Activated CD4-positive, alpha-beta memory T cell treated with anti-CD3 and anti-CD28 coated beads for 36 hours (primary cell): ENCODE data around the gene BASP1. TPM values are rescaled to one million over a fixed set of nuclear protein-coding genes. Genes with fewer than 3 reads are reported as not detected.

ENCODE experiments used
- CTCF ChIA-PET: fragments of 350-600 bp; sonication (Branson Sonifier 250); formaldehyde crosslinking; loops from one replicate; lab custom pipeline; 2021; ENCODE audit warnings: antibody characterized with exemption, inconsistent platforms; lab: Charles Lee
- POLR2A ChIA-PET: fragments of 350-600 bp; sonication (Branson Sonifier 250); formaldehyde crosslinking; loops from one replicate; lab custom pipeline; 2021; ENCODE audit warnings: antibody characterized with exemption; lab: Charles Lee
- DNase-seq: peaks from one replicate; pipeline ENCODE4 v3.0.0-alpha.2; 2020
- H3K27ac Mint-ChIP-seq: one replicate; pipeline ENCODE4 v1.8.0; 2021; ENCODE audit warnings: mixed read lengths
- H3K27me3 Mint-ChIP-seq: one replicate; pipeline ENCODE4 v1.8.0; 2021; ENCODE audit warnings: mixed read lengths
- H3K36me3 Mint-ChIP-seq: one replicate; pipeline ENCODE4 v1.8.0; 2021; ENCODE audit warnings: mixed read lengths
- H3K4me1 Mint-ChIP-seq: one replicate; pipeline ENCODE4 v1.8.0; 2021; ENCODE audit warnings: low read depth, mixed read lengths
- H3K4me3 Mint-ChIP-seq: one replicate; pipeline ENCODE4 v1.8.0; 2021; ENCODE audit warnings: mild to moderate bottlenecking, mixed read lengths
- H3K9me3 Mint-ChIP-seq: one replicate; pipeline ENCODE4 v1.8.0; 2021; ENCODE audit warnings: mixed read lengths
- intact Hi-C: fragments of 100-400 bp; cut with micrococcal nuclease; formaldehyde crosslinking; loops from one replicate; pipeline ENCODE4 v1.15.1; 2023
- total RNA-seq, 2 experiments: library from RNA; stranded (reverse); gene quantifications; one replicate each; pipeline ENCODE4 v1.2.3, GENCODE V29; 2021

Gene BASP1
- total RNA-seq: under 1 TPM; 0.27 to 0.48 TPM

- peak; percentile 34 for DNase-seq
- peaks cover 42% of the 10 kb centered on the region for H3K27me3 Mint-ChIP-seq
- ChIA-PET POLR2A (no interaction called here), CTCF (no interaction called here)
- peaks cover 11% of the 10 kb centered on the region for H3K4me1 Mint-ChIP-seq
- peak within 1 kb of the TSS; percentile 43 for H3K4me3 Mint-ChIP-seq
- peaks cover 2% of the 10 kb centered on the region for H3K36me3 Mint-ChIP-seq
- intact Hi-C loops: no loop called here
- no peak within 1 kb of the TSS for H3K27ac Mint-ChIP-seq
- no peaks in the 10 kb centered on the region for H3K9me3 Mint-ChIP-seq
Measured at GRCh38 chr5:17217493-17218352, at the start of gene BASP1. TSS of gene BASP1 (plus strand) at chr5:17217631. CDS start at chr5:17275217, 57,586 bp downstream.

DNA sequence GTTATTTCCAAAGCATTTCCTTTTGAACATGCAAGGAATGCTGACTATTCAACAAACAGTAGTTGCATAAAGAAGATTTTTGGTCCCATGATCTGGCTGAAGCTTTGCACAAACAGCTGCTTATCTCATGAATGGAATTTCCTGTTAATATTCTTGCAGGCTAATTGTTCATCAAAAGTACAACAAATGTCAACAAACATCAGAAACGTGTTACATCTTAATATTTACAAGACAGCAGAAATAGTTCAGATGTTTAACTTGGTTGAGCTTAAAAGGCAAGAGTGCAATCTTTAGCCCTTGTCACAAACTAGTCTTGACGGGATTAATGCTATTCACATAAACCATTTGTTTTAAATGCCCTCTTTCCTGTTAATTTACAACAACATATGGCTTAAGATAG is 47.9 kb upstream of the BASP1 start:
- no peak for DNase-seq
- H3K4me1 Mint-ChIP-seq: no peaks in the 10 kb centered on the region
- intact Hi-C loops: no loop called here
- POLR2A ChIA-PET: no interaction called here
- no peaks in the 10 kb centered on the region for H3K9me3 Mint-ChIP-seq
- CTCF ChIA-PET: no interaction called here
- peaks cover 2% of the 10 kb centered on the region for H3K27me3 Mint-ChIP-seq
- H3K27ac Mint-ChIP-seq: no peak overlapping the region
- no peak overlapping the region for H3K4me3 Mint-ChIP-seq
- no peaks in the 10 kb centered on the region for H3K36me3 Mint-ChIP-seq

DNA sequence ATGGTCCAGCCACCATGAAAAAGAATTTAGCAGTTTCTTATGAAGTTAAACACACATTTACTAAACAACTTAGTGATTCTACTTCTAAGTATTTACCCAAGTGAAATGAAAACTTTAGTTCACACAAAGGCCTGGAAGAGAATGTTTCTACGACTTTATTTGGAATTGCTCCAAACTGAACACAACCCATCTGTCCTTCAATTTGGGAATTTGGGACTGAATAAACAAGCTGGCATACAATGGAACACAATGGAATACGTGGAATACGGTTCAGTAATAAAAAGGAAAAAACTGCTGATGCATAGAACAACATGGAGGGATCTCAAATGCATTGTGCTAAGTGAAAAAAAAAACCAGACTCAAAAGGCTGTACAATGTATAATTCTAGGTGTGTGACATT is 44.6 kb upstream of the BASP1 start:
- intact Hi-C loops: no loop called here
- H3K36me3 Mint-ChIP-seq: no peaks in the 10 kb centered on the region
- no peaks in the 10 kb centered on the region for H3K9me3 Mint-ChIP-seq
- H3K4me3 Mint-ChIP-seq: no peak overlapping the region
- no peaks in the 10 kb centered on the region for H3K4me1 Mint-ChIP-seq
- CTCF ChIA-PET: no interaction called here
- POLR2A ChIA-PET: no interaction called here
- peaks cover 2% of the 10 kb centered on the region for H3K27me3 Mint-ChIP-seq
- H3K27ac Mint-ChIP-seq: no peak overlapping the region
- no peak for DNase-seq

GRCh38 chr5:17174965-17175364 is 42.5 kb upstream of the BASP1 start:
- H3K27me3 Mint-ChIP-seq: peaks cover 4% of the 10 kb centered on the region
- H3K9me3 Mint-ChIP-seq: no peaks in the 10 kb centered on the region
- intact Hi-C loops: no loop called here
- ChIA-PET POLR2A (no interaction called here), CTCF (no interaction called here)
- DNase-seq: no peak
- no peaks in the 10 kb centered on the region for H3K4me1 Mint-ChIP-seq
- no peak overlapping the region for H3K4me3 Mint-ChIP-seq
- no peak overlapping the region for H3K27ac Mint-ChIP-seq
- no peaks in the 10 kb centered on the region for H3K36me3 Mint-ChIP-seq

- no peak for DNase-seq
- no peak overlapping the region for H3K27ac Mint-ChIP-seq
- no peak overlapping the region for H3K4me3 Mint-ChIP-seq
- intact Hi-C loops: no loop called here
- no peaks in the 10 kb centered on the region for H3K9me3 Mint-ChIP-seq
- H3K36me3 Mint-ChIP-seq: no peaks in the 10 kb centered on the region
- peaks cover 4% of the 10 kb centered on the region for H3K27me3 Mint-ChIP-seq
- ChIA-PET POLR2A (interaction anchor here (0.5 kb wide), 1 partner anchor 244 kb away, joined by 3 read pairs; no protein-coding TSS in a partner anchor), CTCF (interaction anchor here (2.7 kb wide), 1 partner anchor 13 kb away, joined by 14 read pairs; no protein-coding TSS in a partner anchor)
- H3K4me1 Mint-ChIP-seq: peaks cover 2% of the 10 kb centered on the region
Measured at GRCh38 chr5:17177501-17178372, 39.7 kb upstream of the BASP1 start.

GRCh38 chr5:17178373-17178675 is 39.1 kb upstream of the BASP1 start:
- POLR2A ChIA-PET: no interaction called here
- CTCF ChIA-PET: interaction anchor here (2.7 kb wide), 1 partner anchor 12 kb away, joined by 14 read pairs; no protein-coding TSS in a partner anchor
- Mint-ChIP-seq H3K4me3 (no peak overlapping the region), H3K27me3 (peaks cover 4% of the 10 kb centered on the region), H3K27ac (no peak overlapping the region), H3K4me1 (peaks cover 2% of the 10 kb centered on the region), H3K36me3 (no peaks in the 10 kb centered on the region), H3K9me3 (no peaks in the 10 kb centered on the region)
- intact Hi-C loops: no loop called here
- DNase-seq: no peak

- CTCF ChIA-PET: interaction anchor here (0.8 to 1.5 kb wide), 2 partner anchors 9 to 389 kb away, joined by 3 to 7 read pairs; no protein-coding TSS in a partner anchor
- Mint-ChIP-seq H3K27ac (no peak overlapping the region), H3K27me3 (peaks cover 3% of the 10 kb centered on the region), H3K4me1 (peaks cover 2% of the 10 kb centered on the region), H3K9me3 (no peaks in the 10 kb centered on the region), H3K4me3 (no peak overlapping the region), H3K36me3 (no peaks in the 10 kb centered on the region)
- POLR2A ChIA-PET: no interaction called here
- DNase-seq: no peak
- intact Hi-C loops: loop anchor here (2.0 to 5.0 kb wide), 2 partner anchors 244 to 553 kb away; partner anchors contain the start of gene MYO10
Measured at GRCh38 chr5:17180330-17180843, 37.0 kb upstream of the BASP1 start.

- no peaks in the 10 kb centered on the region for H3K36me3 Mint-ChIP-seq
- H3K9me3 Mint-ChIP-seq: no peaks in the 10 kb centered on the region
- H3K27me3 Mint-ChIP-seq: peaks cover 3% of the 10 kb centered on the region
- intact Hi-C loops: loop anchor here (1.0 to 5.0 kb wide), 3 partner anchors 244 to 554 kb away; partner anchors contain the start of gene MYO10
- ChIA-PET CTCF (interaction anchor here (0.7 to 1.5 kb wide), 3 partner anchors 8 to 390 kb away, joined by 3 to 7 read pairs (median 3); no protein-coding TSS in a partner anchor), POLR2A (no interaction called here)
- H3K27ac Mint-ChIP-seq: peak overlapping the region; percentile 44
- DNase-seq: peak; percentile 31
- H3K4me1 Mint-ChIP-seq: peaks cover 2% of the 10 kb centered on the region
- H3K4me3 Mint-ChIP-seq: no peak overlapping the region
Measured at GRCh38 chr5:17180864-17181723, 36.3 kb upstream of the BASP1 start.

- H3K4me3 Mint-ChIP-seq: no peak overlapping the region
- POLR2A ChIA-PET: no interaction called here
- H3K4me1 Mint-ChIP-seq: peaks cover 2% of the 10 kb centered on the region
- DNase-seq: peak; percentile 22
- intact Hi-C loops: loop anchor here (5.0 kb wide), 1 partner anchor 555 kb away; no protein-coding TSS in a partner anchor
- peaks cover 3% of the 10 kb centered on the region for H3K27me3 Mint-ChIP-seq
- H3K36me3 Mint-ChIP-seq: no peaks in the 10 kb centered on the region
- no peak overlapping the region for H3K27ac Mint-ChIP-seq
- CTCF ChIA-PET: no interaction called here
- no peaks in the 10 kb centered on the region for H3K9me3 Mint-ChIP-seq
Measured at GRCh38 chr5:17182494-17182893, 34.9 kb upstream of the BASP1 start.

DNA sequence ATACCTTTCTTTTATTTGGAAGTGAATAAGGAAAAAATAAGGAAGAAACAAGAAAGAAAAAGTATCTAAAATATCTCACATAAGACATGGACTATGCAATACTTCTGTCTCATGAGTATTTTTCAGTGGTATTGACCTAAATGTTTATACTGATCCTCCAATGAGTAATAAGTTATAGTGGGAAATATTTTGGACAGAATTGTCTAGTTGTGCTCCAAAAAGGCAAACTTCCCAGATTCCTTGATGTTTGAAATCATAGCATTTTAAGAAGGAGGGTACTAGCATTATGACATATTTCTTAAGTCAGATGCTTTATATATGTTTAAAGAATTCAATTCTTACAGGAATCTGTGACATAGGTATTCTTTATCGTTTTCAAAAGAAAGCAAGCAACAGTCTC is 34.5 kb upstream of the BASP1 start:
- POLR2A ChIA-PET: no interaction called here
- Mint-ChIP-seq H3K36me3 (no peaks in the 10 kb centered on the region), H3K27ac (no peak overlapping the region), H3K9me3 (no peaks in the 10 kb centered on the region), H3K27me3 (peaks cover 3% of the 10 kb centered on the region), H3K4me1 (peaks cover 2% of the 10 kb centered on the region), H3K4me3 (no peak overlapping the region)
- CTCF ChIA-PET: no interaction called here
- intact Hi-C loops: loop anchor here (5.0 kb wide), 1 partner anchor 556 kb away; no protein-coding TSS in a partner anchor
- no peak for DNase-seq

- Mint-ChIP-seq H3K27me3 (peaks cover 3% of the 10 kb centered on the region), H3K4me1 (peaks cover 2% of the 10 kb centered on the region), H3K4me3 (no peak overlapping the region), H3K9me3 (no peaks in the 10 kb centered on the region), H3K36me3 (no peaks in the 10 kb centered on the region), H3K27ac (no peak overlapping the region)
- CTCF ChIA-PET: no interaction called here
- intact Hi-C loops: loop anchor here (5.0 kb wide), 1 partner anchor 557 kb away; no protein-coding TSS in a partner anchor
- no peak for DNase-seq
- POLR2A ChIA-PET: no interaction called here
Measured at GRCh38 chr5:17183831-17184230, 33.6 kb upstream of the BASP1 start.
